Central memory CD8-positive, alpha-beta T cell (primary cell): ENCODE results near the gene GTPBP8.
A peak's percentile ranks its signal among the peaks of the same experiment; 100 is the strongest.

Experiments
- ATAC-seq: fragments of 150-1000 bp; cut with Tn5 transposase; replicated peaks from 2 replicates; pipeline ENCODE4 v1.10.0; 2022; ENCODE audit warnings: mild to moderate bottlenecking, moderate FRiP score, moderate number of reproducible peaks; ENCODE audit not compliant: poor library complexity, severe bottlenecking; ENCODE audit errors: extremely low read depth
- DNase-seq, 2 donors: peaks; one replicate each; pipeline ENCODE4 v3.0.0; 2021; ENCODE audit warnings: low spot score in 2 of 2
- H3K27ac Mint-ChIP-seq: one replicate; pipeline ENCODE4 v1.8.0; 2022; ENCODE audit warnings: low read depth, mild to moderate bottlenecking, moderate library complexity, mixed read lengths
- H3K27me3 Mint-ChIP-seq: one replicate; pipeline ENCODE4 v1.8.0; 2022; ENCODE audit warnings: mixed read lengths
- H3K36me3 Mint-ChIP-seq: one replicate; pipeline ENCODE4 v1.8.0; 2022; ENCODE audit warnings: mild to moderate bottlenecking, moderate library complexity, mixed read lengths; ENCODE audit not compliant: insufficient read depth
- H3K4me1 Mint-ChIP-seq: one replicate; pipeline ENCODE4 v1.8.0; 2022; ENCODE audit warnings: mixed read lengths
- H3K4me3 Mint-ChIP-seq: one replicate; pipeline ENCODE4 v1.8.0; 2022; ENCODE audit warnings: mild to moderate bottlenecking, moderate library complexity, mixed read lengths
- H3K9me3 Mint-ChIP-seq: one replicate; pipeline ENCODE4 v1.8.0; 2022; ENCODE audit warnings: mixed read lengths

The GTPBP8 gene

GRCh38 chr3:112990672-112991602 is at the start of gene GTPBP8:
GTPBP8 (plus strand) TSS chr3:112990984; CDS start chr3:112991000, 16 bp downstream.
- no peaks in the 10 kb centered on the region for H3K9me3 Mint-ChIP-seq
- no peaks in the 10 kb centered on the region for H3K27me3 Mint-ChIP-seq
- ATAC-seq (peak; percentile 82), DNase-seq (peak; percentile 62 to 63)
- H3K4me1 Mint-ChIP-seq = peaks cover 47% of the 10 kb centered on the region
- H3K36me3 Mint-ChIP-seq = peaks cover 20% of the 10 kb centered on the region
- peak within 1 kb of the TSS; percentile 91 for H3K27ac Mint-ChIP-seq
- peak within 1 kb of the TSS; percentile 86 for H3K4me3 Mint-ChIP-seq

GRCh38 chr3:112948346-112948838 is 42.4 kb upstream of the GTPBP8 start:
- ATAC-seq = no peak
- Mint-ChIP-seq H3K4me1 (peaks cover 30% of the 10 kb centered on the region), H3K27ac (no peak overlapping the region), H3K36me3 (peaks cover 5% of the 10 kb centered on the region), H3K9me3 (no peaks in the 10 kb centered on the region), H3K27me3 (no peaks in the 10 kb centered on the region), H3K4me3 (no peak overlapping the region)
- DNase-seq = no peak

GRCh38 chr3:112956351-112956750 is 34.4 kb upstream of the GTPBP8 start:
- Mint-ChIP-seq H3K4me3 (no peak overlapping the region), H3K4me1 (peaks cover 22% of the 10 kb centered on the region)

GRCh38 chr3:112958811-112959560 is 31.8 kb upstream of the GTPBP8 start:
- ATAC-seq (peak; percentile 40), DNase-seq (no peak)
- peaks cover 3% of the 10 kb centered on the region for H3K36me3 Mint-ChIP-seq
- peak overlapping the region; percentile 57 for H3K27ac Mint-ChIP-seq
- peaks cover 27% of the 10 kb centered on the region for H3K4me1 Mint-ChIP-seq
- no peaks in the 10 kb centered on the region for H3K27me3 Mint-ChIP-seq
- H3K4me3 Mint-ChIP-seq = peak overlapping the region; percentile 67
- H3K9me3 Mint-ChIP-seq = peaks cover 13% of the 10 kb centered on the region

More at GRCh38 chr3:112956351-112956750, 34.4 kb upstream of the GTPBP8 start:
- no peaks in the 10 kb centered on the region for H3K27me3 Mint-ChIP-seq
- H3K36me3 Mint-ChIP-seq = peaks cover 3% of the 10 kb centered on the region
- ATAC-seq = no peak
- H3K9me3 Mint-ChIP-seq = peaks cover 6% of the 10 kb centered on the region
- no peak for DNase-seq
- no peak overlapping the region for H3K27ac Mint-ChIP-seq

- H3K4me3 Mint-ChIP-seq = no peak overlapping the region
- no peaks in the 10 kb centered on the region for H3K27me3 Mint-ChIP-seq
- H3K36me3 Mint-ChIP-seq = peaks cover 4% of the 10 kb centered on the region
- ATAC-seq (no peak), DNase-seq (no peak)
- peaks cover 36% of the 10 kb centered on the region for H3K4me1 Mint-ChIP-seq
- no peak overlapping the region for H3K27ac Mint-ChIP-seq
- peaks cover 12% of the 10 kb centered on the region for H3K9me3 Mint-ChIP-seq
Observed at GRCh38 chr3:112963683-112964082, 27.1 kb upstream of the GTPBP8 start.

- DNase-seq (no peak), ATAC-seq (no peak)
- Mint-ChIP-seq H3K36me3 (peaks cover 4% of the 10 kb centered on the region), H3K4me1 (peaks cover 40% of the 10 kb centered on the region), H3K27ac (no peak overlapping the region), H3K4me3 (no peak overlapping the region), H3K9me3 (peaks cover 12% of the 10 kb centered on the region), H3K27me3 (no peaks in the 10 kb centered on the region)
Observed at GRCh38 chr3:112965656-112966055, 25.1 kb upstream of the GTPBP8 start.

- H3K4me1 Mint-ChIP-seq = peaks cover 47% of the 10 kb centered on the region
- no peak for ATAC-seq
- H3K27ac Mint-ChIP-seq = peak overlapping the region; percentile 66
- no peak overlapping the region for H3K4me3 Mint-ChIP-seq
- peaks cover 4% of the 10 kb centered on the region for H3K36me3 Mint-ChIP-seq
- no peaks in the 10 kb centered on the region for H3K27me3 Mint-ChIP-seq
- H3K9me3 Mint-ChIP-seq = peaks cover 12% of the 10 kb centered on the region
- DNase-seq = no peak
Observed at GRCh38 chr3:112966633-112967032, 24.2 kb upstream of the GTPBP8 start.

- peaks cover 4% of the 10 kb centered on the region for H3K36me3 Mint-ChIP-seq
- H3K27me3 Mint-ChIP-seq = no peaks in the 10 kb centered on the region
- H3K27ac Mint-ChIP-seq = peak overlapping the region; percentile 66
- H3K4me1 Mint-ChIP-seq = peaks cover 44% of the 10 kb centered on the region
- H3K9me3 Mint-ChIP-seq = peaks cover 12% of the 10 kb centered on the region
- no peak overlapping the region for H3K4me3 Mint-ChIP-seq
- DNase-seq (no peak), ATAC-seq (no peak)
Observed at GRCh38 chr3:112967425-112967824, 23.4 kb upstream of the GTPBP8 start.

GRCh38 chr3:112967828-112968227 is 23.0 kb upstream of the GTPBP8 start:
- Mint-ChIP-seq H3K9me3 (peaks cover 11% of the 10 kb centered on the region), H3K4me1 (peaks cover 45% of the 10 kb centered on the region), H3K27ac (peak overlapping the region; percentile 66), H3K4me3 (no peak overlapping the region), H3K36me3 (peaks cover 4% of the 10 kb centered on the region), H3K27me3 (no peaks in the 10 kb centered on the region)
- DNase-seq (no peak), ATAC-seq (no peak)

- peak overlapping the region; percentile 29 for H3K27ac Mint-ChIP-seq
- ATAC-seq = no peak
- DNase-seq = no peak
- no peaks in the 10 kb centered on the region for H3K27me3 Mint-ChIP-seq
- H3K4me3 Mint-ChIP-seq = peak overlapping the region; percentile 93
- H3K36me3 Mint-ChIP-seq = peaks cover 2% of the 10 kb centered on the region
- H3K9me3 Mint-ChIP-seq = no peaks in the 10 kb centered on the region
- peaks cover 72% of the 10 kb centered on the region for H3K4me1 Mint-ChIP-seq
Observed at GRCh38 chr3:112972158-112972557, 18.6 kb upstream of the GTPBP8 start.

- H3K36me3 Mint-ChIP-seq = peaks cover 2% of the 10 kb centered on the region
- H3K9me3 Mint-ChIP-seq = no peaks in the 10 kb centered on the region
- no peak for DNase-seq
- ATAC-seq = peak; percentile 83
- peak overlapping the region; percentile 92 for H3K27ac Mint-ChIP-seq
- H3K27me3 Mint-ChIP-seq = no peaks in the 10 kb centered on the region
- H3K4me3 Mint-ChIP-seq = peak overlapping the region; percentile 93
- peaks cover 77% of the 10 kb centered on the region for H3K4me1 Mint-ChIP-seq
Observed at GRCh38 chr3:112973325-112974177, 17.2 kb upstream of the GTPBP8 start.

- H3K9me3 Mint-ChIP-seq = no peaks in the 10 kb centered on the region
- H3K4me3 Mint-ChIP-seq = peak overlapping the region; percentile 93
- ATAC-seq (no peak), DNase-seq (no peak)
- no peaks in the 10 kb centered on the region for H3K27me3 Mint-ChIP-seq
- H3K36me3 Mint-ChIP-seq = peaks cover 2% of the 10 kb centered on the region
- H3K4me1 Mint-ChIP-seq = peaks cover 76% of the 10 kb centered on the region
- H3K27ac Mint-ChIP-seq = peak overlapping the region; percentile 92
Observed at GRCh38 chr3:112974178-112974517, 16.6 kb upstream of the GTPBP8 start.
